ENCODE data around the gene GOLGA6L1.
"Not testable (repeated sequence)": the region's sequence is repeated elsewhere in the genome, so short reads cannot be mapped to it uniquely, and the experiment has no call there.

Gene GOLGA6L1

GRCh38 chr15:23136722-23137121 lies at the start of gene GOLGA6L1:
GOLGA6L1 (minus strand) TSS chr15:23136822; CDS start chr15:23136731, 91 bp downstream.
- H3K4me2 ChIP-seq; H3K27ac ChIP-seq; H3K4me3 ChIP-seq; H3K9ac ChIP-seq; H4K20me1 ChIP-seq; H3K9me3 ChIP-seq (replicated peaks in 1 of 11); H3K36me3 ChIP-seq; H3K27me3 ChIP-seq; H3K4me1 ChIP-seq: not testable (repeated sequence)

GRCh38 chr15:23181201-23181600 lies 44.6 kb upstream of the GOLGA6L1 start:
- H3K27ac ChIP-seq; H3K4me1 ChIP-seq; H3K9me3 ChIP-seq (replicated peaks in 1 of 11); H4K20me1 ChIP-seq; H3K36me3 ChIP-seq; H3K27me3 ChIP-seq; H3K4me2 ChIP-seq; H3K4me3 ChIP-seq; H3K9ac ChIP-seq: not testable (repeated sequence)

GRCh38 chr15:23180547-23180927 lies 43.9 kb upstream of the GOLGA6L1 start:
- H3K36me3 ChIP-seq; H3K9ac ChIP-seq; H3K9me3 ChIP-seq (replicated peaks in 1 of 11); H3K4me2 ChIP-seq; H4K20me1 ChIP-seq; H3K27me3 ChIP-seq; H3K4me1 ChIP-seq; H3K4me3 ChIP-seq; H3K27ac ChIP-seq: not testable (repeated sequence)

- H3K4me3 ChIP-seq; H3K4me1 ChIP-seq; H3K4me2 ChIP-seq; H3K27me3 ChIP-seq; H3K36me3 ChIP-seq; H3K9me3 ChIP-seq (replicated peaks in 1 of 11); H3K27ac ChIP-seq; H4K20me1 ChIP-seq; H3K9ac ChIP-seq: not testable (repeated sequence)
Observed at GRCh38 chr15:23179768-23180546, 43.3 kb upstream of the GOLGA6L1 start.

- H3K36me3 ChIP-seq; H3K4me3 ChIP-seq; H4K20me1 ChIP-seq; H3K4me1 ChIP-seq; H3K4me2 ChIP-seq; H3K9me3 ChIP-seq (replicated peaks in 1 of 11); H3K27ac ChIP-seq; H3K27me3 ChIP-seq; H3K9ac ChIP-seq: not testable (repeated sequence)
Observed at GRCh38 chr15:23176683-23177082, 40.1 kb upstream of the GOLGA6L1 start.

GRCh38 chr15:23175606-23176005 lies 39.0 kb upstream of the GOLGA6L1 start:
- not testable (repeated sequence) for H3K4me1 ChIP-seq; H3K4me2 ChIP-seq; H3K27ac ChIP-seq; H3K36me3 ChIP-seq; H3K27me3 ChIP-seq; H3K9ac ChIP-seq; H4K20me1 ChIP-seq; H3K4me3 ChIP-seq; H3K9me3 ChIP-seq (replicated peaks in 1 of 11)

- not testable (repeated sequence) for H3K4me2 ChIP-seq
Observed at GRCh38 chr15:23174609-23175140, 38.1 kb upstream of the GOLGA6L1 start.

GRCh38 chr15:23132787-23133186 lies 3.8 kb downstream of the GOLGA6L1 start:
- H3K27ac ChIP-seq; H3K36me3 ChIP-seq; H3K4me3 ChIP-seq; H4K20me1 ChIP-seq; H3K4me2 ChIP-seq; H3K9me3 ChIP-seq (replicated peaks in 1 of 11); H3K4me1 ChIP-seq; H3K9ac ChIP-seq; H3K27me3 ChIP-seq: not testable (repeated sequence)

More at GRCh38 chr15:23174609-23175140, 38.1 kb upstream of the GOLGA6L1 start:
- H4K20me1 ChIP-seq; H3K4me1 ChIP-seq; H3K4me3 ChIP-seq; H3K9me3 ChIP-seq (replicated peaks in 1 of 11); H3K27ac ChIP-seq; H3K27me3 ChIP-seq; H3K9ac ChIP-seq; H3K36me3 ChIP-seq: not testable (repeated sequence)

GRCh38 chr15:23118208-23118607 lies 18.4 kb downstream of the GOLGA6L1 start:
- TF ChIP-seq Cebpa-rat (IDR thresholded peaks at IDR 0.05), result no peak

GRCh38 chr15:23095796-23096195 lies 40.8 kb downstream of the GOLGA6L1 start:
- Histone ChIP-seq H3K27ac (no peak overlapping the region), H3K4me1 (no peaks in the 10 kb centered on the region), H3K27me3 (no peaks in the 10 kb centered on the region), H3K36me3 (no peaks in the 10 kb centered on the region), H3K9ac (no peak overlapping the region), H3K4me3 (no peak overlapping the region), H4K20me1 (no peaks in the 10 kb centered on the region), H3K4me2 (no peak overlapping the region), H3K9me3 (replicated peaks in 1 of 11) (no peaks in the 10 kb centered on the region)
- no peak for TF ChIP-seq Cebpa-rat (IDR thresholded peaks at IDR 0.05)

More at GRCh38 chr15:23118208-23118607, 18.4 kb downstream of the GOLGA6L1 start:
- Histone ChIP-seq H3K9ac (no peak overlapping the region), H4K20me1 (no peaks in the 10 kb centered on the region), H3K9me3 (replicated peaks in 1 of 11) (no peaks in the 10 kb centered on the region), H3K4me3 (no peak overlapping the region), H3K27ac (no peak overlapping the region), H3K27me3 (no peaks in the 10 kb centered on the region), H3K4me1 (no peaks in the 10 kb centered on the region), H3K36me3 (no peaks in the 10 kb centered on the region), H3K4me2 (no peak overlapping the region)

Data from BLaER1 treated with 17β-estradiol and CSF1 and Interleukin-3, amounts not matched to agents 10 nM and 100 nM (cell line).